ENCODE data around the gene VAPA.
"Not testable (repeated sequence)": the region's sequence is repeated elsewhere in the genome, so short reads cannot be mapped to it uniquely, and the experiment has no call there.

Gene VAPA

GRCh38 chr18:9907867-9908266, 5.9 kb upstream of the VAPA start:
- no peak for TF ChIP-seq CTCF (IDR thresholded peaks at IDR 0.05; ENCODE audit: low read length, missing control alignments)
- H3K4me3 ChIP-seq (replicated peaks; ENCODE audit: low read depth, low read length): no peak overlapping the region
- DNase-seq (ENCODE audit: low read depth): no peak

GRCh38 chr18:9910071-9910470, 3.7 kb upstream of the VAPA start:
- DNase-seq (ENCODE audit: low read depth): no peak
- H3K4me3 ChIP-seq (replicated peaks; ENCODE audit: low read depth, low read length): no peak overlapping the region
- no peak for TF ChIP-seq CTCF (IDR thresholded peaks at IDR 0.05; ENCODE audit: low read length, missing control alignments)

- no peak overlapping the region for H3K4me3 ChIP-seq (replicated peaks; ENCODE audit: low read depth, low read length)
- DNase-seq (ENCODE audit: low read depth): no peak
- TF ChIP-seq CTCF (IDR thresholded peaks at IDR 0.05; ENCODE audit: low read length, missing control alignments): no peak
These were observed 3.2 kb upstream of the VAPA start for GRCh38 chr18:9910661-9911060.

GRCh38 chr18:9911226-9911625, 2.6 kb upstream of the VAPA start:
- no peak for DNase-seq (ENCODE audit: low read depth)
- no peak overlapping the region for H3K4me3 ChIP-seq (replicated peaks; ENCODE audit: low read depth, low read length)
- no peak for TF ChIP-seq CTCF (IDR thresholded peaks at IDR 0.05; ENCODE audit: low read length, missing control alignments)

GRCh38 chr18:9912285-9912684, 1.5 kb upstream of the VAPA start:
- H3K4me3 ChIP-seq (replicated peaks; ENCODE audit: low read depth, low read length); DNase-seq (ENCODE audit: low read depth): not testable (repeated sequence)

- TF ChIP-seq CTCF (IDR thresholded peaks at IDR 0.05; ENCODE audit: low read length, missing control alignments): no peak
- DNase-seq (ENCODE audit: low read depth): no peak
- H3K4me3 ChIP-seq (replicated peaks; ENCODE audit: low read depth, low read length): peak overlapping the region; percentile 84
These were observed 678 bp upstream of the VAPA start for GRCh38 chr18:9913151-9913525.

GRCh38 chr18:9914334-9914583, 443 bp downstream of the VAPA start:
- peak overlapping the region; percentile 84 for H3K4me3 ChIP-seq (replicated peaks; ENCODE audit: low read depth, low read length)
- no peak for DNase-seq (ENCODE audit: low read depth)
- no peak for TF ChIP-seq CTCF (IDR thresholded peaks at IDR 0.05; ENCODE audit: low read length, missing control alignments)
